Esophagus muscularis mucosa (tissue), 4 donors: ENCODE data around the gene METTL26. TPM values are rescaled to one million over a fixed set of nuclear protein-coding genes. Genes with fewer than 3 reads are reported as not detected.

Experiments
- DNase-seq: peaks from one replicate; pipeline ENCODE4 v3.0.0-alpha.2; 2017; ENCODE audit errors: extremely low spot score
- H3K27ac ChIP-seq, 4 donors: fragments of 200-600 bp; sonication (generic); replicated peaks in 1 of 4; 1 replicate in 3 of 4; 2 replicates in 1 of 4; pipeline ENCODE4 v1.5.1; 2016 to 2019; ENCODE audit warnings: mild to moderate bottlenecking in 1 of 4
- H3K27me3 ChIP-seq, 4 donors: fragments of 200-600 bp; sonication (generic); one replicate each; pipeline versions ENCODE4 v1.5.1 to v1.6.0; 2016 to 2019
- H3K36me3 ChIP-seq, 4 donors: fragments of 200-600 bp; sonication (generic); one replicate each; pipeline ENCODE4 v1.5.1; 2016 to 2019
- H3K4me1 ChIP-seq, 4 donors: fragments of 200-600 bp; sonication (generic); one replicate each; pipeline ENCODE4 v1.5.1; 2016 to 2019
- H3K4me3 ChIP-seq, 4 donors: fragments of 200-600 bp; sonication (generic); 1 replicate in 2 of 4; 2 replicates in 2 of 4; pipeline ENCODE4 v1.5.1; 2016 to 2019; ENCODE audit warnings: mild to moderate bottlenecking in 4 of 4, moderate library complexity in 1 of 4
- H3K9me3 ChIP-seq, 4 donors: fragments of 200-600 bp; sonication (generic); 1 replicate in 3 of 4; 2 replicates in 1 of 4; pipeline ENCODE4 v1.5.1; 2016 to 2019
- EP300 ChIP-seq: sonication (generic); formaldehyde crosslinking; IDR thresholded peaks from one replicate; pipeline ENCODE4 v1.6.1; 2017; ENCODE audit warnings: antibody characterized with exemption
- POLR2A ChIP-seq: fragments of 450-650 bp; IDR thresholded peaks from one replicate; pipeline ENCODE4 v1.6.1; 2017; ENCODE audit warnings: antibody characterized with exemption, moderate library complexity, mild to moderate bottlenecking, low read depth
- POLR2AphosphoS5 ChIP-seq, 2 donors: sonication (generic); formaldehyde crosslinking; IDR thresholded peaks; one replicate each; pipeline ENCODE4 v1.6.1; 2017; ENCODE audit warnings: antibody characterized with exemption in 2 of 2
- WGBS: methylation state at CpG from one replicate; pipeline ENCODE4 v1.1.5; 2018; 5-methylcytosine and 5-hydroxymethylcytosine counted together
- intact Hi-C: fragments of 100-400 bp; cut with DNase I; formaldehyde crosslinking; loops from one replicate; pipeline ENCODE4 v1.15.1; 2023
- total RNA-seq, 4 donors: library from RNA; depleted of rRNA; stranded (reverse); fragments of >200 nt; gene quantifications; one replicate each; pipeline versions ENCODE4 v1.1.0 to v1.2.1, GENCODE V29; 2016
- TF ChIP-seq, protein P1 (sequence below), 3 experiments: fragments of 200-600 bp in 2 of 3; fragments of 450-650 bp in 1 of 3; sonication (generic) in 2 of 3; IDR thresholded peaks; one replicate each; pipeline ENCODE4 v1.5.1; 2017 to 2019; ENCODE audit warnings: antibody characterized with exemption in 3 of 3, mild to moderate bottlenecking in 2 of 3, moderate library complexity in 1 of 3

METTL26 gene
- total RNA-seq, 4 donors from 2014 or later, result 129 to 166 (median 142) TPM

DNA sequence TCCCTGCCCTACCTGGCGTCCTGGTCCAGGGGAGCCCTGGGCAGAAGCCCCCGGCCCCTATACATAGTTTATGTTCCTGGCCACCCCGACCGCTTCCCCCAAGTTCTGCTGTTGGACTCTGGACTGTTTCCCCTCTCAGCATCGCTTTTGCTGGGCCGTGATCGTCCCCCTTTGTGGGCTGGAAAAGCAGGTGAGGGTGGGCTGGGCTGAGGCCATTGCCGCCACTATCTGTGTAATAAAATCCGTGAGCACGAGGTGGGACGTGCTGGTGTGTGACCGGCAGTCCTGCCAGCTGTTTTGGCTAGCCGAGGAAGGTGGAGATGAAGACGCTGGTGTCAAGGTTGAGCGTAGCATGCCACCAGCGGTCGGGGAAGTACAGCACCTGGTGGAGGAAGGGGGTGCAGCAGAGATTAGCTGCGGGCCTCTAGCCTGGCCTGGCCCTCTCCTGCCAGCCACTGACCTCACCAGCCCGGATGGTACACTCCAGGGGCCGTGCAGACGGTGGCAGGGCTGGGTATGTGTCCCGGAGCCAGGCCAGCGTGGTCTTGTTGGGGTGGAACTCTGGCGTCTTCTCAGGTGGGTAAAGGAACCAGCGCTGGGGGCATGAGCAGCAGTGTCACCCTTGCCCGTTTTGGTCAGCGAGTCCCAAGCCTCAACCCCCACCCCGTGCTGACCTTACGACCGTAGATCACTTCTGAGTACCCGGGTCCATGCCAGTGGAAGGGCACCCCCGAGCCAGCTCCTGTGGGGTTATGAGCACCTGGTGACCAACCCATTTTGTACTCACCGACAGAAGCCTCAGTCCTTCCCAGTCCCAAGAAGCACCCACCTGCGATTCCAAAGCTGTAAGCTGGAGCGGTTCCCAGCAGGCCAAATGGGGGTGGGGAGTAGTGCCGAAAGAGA is 46.6 kb upstream of the METTL26 start:
- peaks cover 55 to 78% (median 64%) of the 10 kb centered on the region in 4 donors for H3K4me1 ChIP-seq
- 82% methylated on average over 21 of the region's 36 CpGs for WGBS
- H3K27me3 ChIP-seq, result no peaks in the 10 kb centered on the region
- intact Hi-C loops, result no loop called here
- peak overlapping the region in 3 of 4 donors; percentile 72 to 80 (median 80) for H3K4me3 ChIP-seq
- no peaks in the 10 kb centered on the region for H3K9me3 ChIP-seq
- TF ChIP-seq, protein P1, sequence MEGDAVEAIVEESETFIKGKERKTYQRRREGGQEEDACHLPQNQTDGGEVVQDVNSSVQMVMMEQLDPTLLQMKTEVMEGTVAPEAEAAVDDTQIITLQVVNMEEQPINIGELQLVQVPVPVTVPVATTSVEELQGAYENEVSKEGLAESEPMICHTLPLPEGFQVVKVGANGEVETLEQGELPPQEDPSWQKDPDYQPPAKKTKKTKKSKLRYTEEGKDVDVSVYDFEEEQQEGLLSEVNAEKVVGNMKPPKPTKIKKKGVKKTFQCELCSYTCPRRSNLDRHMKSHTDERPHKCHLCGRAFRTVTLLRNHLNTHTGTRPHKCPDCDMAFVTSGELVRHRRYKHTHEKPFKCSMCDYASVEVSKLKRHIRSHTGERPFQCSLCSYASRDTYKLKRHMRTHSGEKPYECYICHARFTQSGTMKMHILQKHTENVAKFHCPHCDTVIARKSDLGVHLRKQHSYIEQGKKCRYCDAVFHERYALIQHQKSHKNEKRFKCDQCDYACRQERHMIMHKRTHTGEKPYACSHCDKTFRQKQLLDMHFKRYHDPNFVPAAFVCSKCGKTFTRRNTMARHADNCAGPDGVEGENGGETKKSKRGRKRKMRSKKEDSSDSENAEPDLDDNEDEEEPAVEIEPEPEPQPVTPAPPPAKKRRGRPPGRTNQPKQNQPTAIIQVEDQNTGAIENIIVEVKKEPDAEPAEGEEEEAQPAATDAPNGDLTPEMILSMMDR (IDR thresholded peaks at IDR 0.05), result no peak
- TF ChIP-seq POLR2A (no peak), POLR2AphosphoS5 (IDR thresholded peaks at IDR 0.05) (no peak), EP300 (no peak)
- H3K27ac ChIP-seq, result peak overlapping the region in 1 of 4 donors; percentile 87
- peaks cover 21 to 49% (median 39%) of the 10 kb centered on the region in 4 donors for H3K36me3 ChIP-seq
- no peak for DNase-seq

DNA sequence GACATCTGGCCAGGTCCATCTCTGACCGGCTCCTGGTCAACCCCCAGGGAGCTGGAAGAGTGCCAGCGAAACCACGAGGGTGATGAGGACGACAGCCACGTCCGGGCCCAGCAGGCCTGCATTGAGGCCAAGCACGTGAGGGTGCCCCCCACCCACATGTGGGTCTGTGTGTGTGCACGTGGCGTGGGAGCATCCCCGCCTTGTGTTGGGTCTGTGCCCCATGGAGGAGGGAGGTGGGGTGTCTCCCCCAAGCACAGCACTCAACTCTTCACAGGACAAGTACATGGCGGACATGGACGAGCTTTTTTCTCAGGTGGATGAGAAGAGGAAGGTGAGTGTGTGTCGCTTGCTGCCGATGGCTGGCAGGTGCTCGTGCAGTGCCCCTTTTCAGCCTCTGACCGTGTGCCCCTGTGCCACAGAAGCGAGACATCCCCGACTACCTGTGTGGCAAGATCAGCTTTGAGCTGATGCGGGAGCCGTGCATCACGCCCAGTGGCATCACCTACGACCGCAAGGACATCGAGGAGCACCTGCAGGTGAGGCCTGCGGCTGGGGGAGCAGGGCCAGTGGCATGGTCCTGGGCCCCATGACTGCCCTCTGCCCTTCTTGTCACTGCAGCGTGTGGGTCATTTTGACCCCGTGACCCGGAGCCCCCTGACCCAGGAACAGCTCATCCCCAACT is 45.8 kb upstream of the METTL26 start:
- no peak for TF ChIP-seq EP300
- TF ChIP-seq, protein P1 (IDR thresholded peaks at IDR 0.05), result no peak
- no peak for TF ChIP-seq POLR2A
- no peak for TF ChIP-seq POLR2AphosphoS5 (IDR thresholded peaks at IDR 0.05)
- 71% methylated on average over 11 of the region's 28 CpGs for WGBS
- DNase-seq, result no peak
- Histone ChIP-seq H3K27ac (peak overlapping the region in 1 of 4 donors; percentile 93), H3K4me1 (peaks cover 55 to 71% (median 64%) of the 10 kb centered on the region in 4 donors), H3K4me3 (peak overlapping the region; percentile 4 to 98 (median 96)), H3K9me3 (no peaks in the 10 kb centered on the region), H3K27me3 (no peaks in the 10 kb centered on the region), H3K36me3 (peaks cover 21 to 40% (median 30%) of the 10 kb centered on the region in 4 donors)
- intact Hi-C loops, result no loop called here

DNA sequence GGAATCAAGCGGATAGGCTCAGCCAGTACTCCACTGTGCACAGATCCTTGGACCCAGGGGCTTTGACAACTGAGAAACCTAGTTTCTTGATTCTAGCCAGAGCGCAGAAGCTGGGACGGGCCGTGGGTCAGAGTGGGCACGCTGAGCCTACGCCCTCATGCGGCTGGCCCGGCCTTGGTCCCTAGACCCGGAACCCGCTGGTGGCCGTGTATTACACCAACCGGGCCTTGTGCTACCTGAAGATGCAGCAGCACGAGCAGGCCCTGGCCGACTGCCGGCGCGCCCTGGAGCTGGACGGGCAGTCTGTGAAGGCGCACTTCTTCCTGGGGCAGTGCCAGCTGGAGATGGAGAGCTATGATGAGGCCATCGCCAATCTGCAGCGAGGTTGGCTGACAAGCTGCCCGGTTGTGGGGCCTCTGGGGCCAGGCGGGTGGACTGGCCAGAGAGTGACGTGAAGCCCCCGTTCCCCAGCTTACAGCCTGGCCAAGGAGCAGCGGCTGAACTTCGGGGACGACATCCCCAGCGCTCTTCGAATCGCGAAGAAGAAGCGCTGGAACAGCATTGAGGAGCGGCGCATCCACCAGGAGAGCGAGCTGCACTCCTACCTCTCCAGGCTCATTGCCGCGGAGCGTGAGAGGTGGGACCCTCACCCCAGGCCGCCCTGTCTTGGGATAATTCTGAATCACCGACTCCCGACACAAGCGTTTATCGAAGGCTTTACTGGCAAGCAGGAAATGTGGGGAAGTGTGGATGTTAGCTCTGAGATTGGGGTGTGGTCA is 45.1 kb upstream of the METTL26 start:
- intact Hi-C loops, result no loop called here
- H3K36me3 ChIP-seq, result peaks cover 16 to 33% (median 24%) of the 10 kb centered on the region in 4 donors
- WGBS, result 64% methylated on average over 16 of the region's 44 CpGs

DNA sequence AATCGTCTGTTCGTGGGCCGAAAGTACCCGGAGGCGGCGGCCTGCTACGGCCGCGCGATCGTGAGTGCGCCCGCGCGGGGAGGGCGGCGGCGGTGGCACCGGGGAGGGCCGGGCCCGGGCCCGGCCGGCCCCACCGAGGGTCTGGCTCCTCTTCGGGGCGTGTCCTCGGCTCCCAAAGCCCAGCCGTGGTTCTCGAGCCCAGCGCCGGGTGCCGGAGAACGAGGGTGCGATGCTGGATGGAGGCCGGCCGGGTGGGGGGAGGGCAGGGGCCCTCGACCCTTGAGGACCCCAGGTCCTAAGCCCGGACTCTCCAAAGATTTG is 44.5 kb upstream of the METTL26 start:
- intact Hi-C loops, result no loop called here
- Histone ChIP-seq H3K36me3 (peaks cover 16 to 27% (median 24%) of the 10 kb centered on the region in 4 donors), H3K27ac (peak overlapping the region; percentile 93 to 98 (median 96)), H3K4me3 (peak overlapping the region; percentile 81 to 98 (median 96)), H3K9me3 (no peaks in the 10 kb centered on the region), H3K27me3 (peaks cover 0 to 5% (median 0%) of the 10 kb centered on the region in 4 donors), H3K4me1 (peaks cover 55 to 68% (median 66%) of the 10 kb centered on the region in 4 donors)
- no CpG with 5 or more reads among the region's 38 CpGs for WGBS
- DNase-seq, result no peak
- TF ChIP-seq, protein P1 (IDR thresholded peaks at IDR 0.05), result no peak
- no peak for TF ChIP-seq EP300
- TF ChIP-seq POLR2AphosphoS5 (IDR thresholded peaks at IDR 0.05), result no peak
- TF ChIP-seq POLR2A, result no peak

More for the DNA sequence above, 45.1 kb upstream of the METTL26 start:
- Histone ChIP-seq H3K27ac (peak overlapping the region; percentile 93 to 98 (median 96)), H3K4me3 (peak overlapping the region; percentile 81 to 98 (median 96)), H3K4me1 (peaks cover 55 to 68% (median 66%) of the 10 kb centered on the region in 4 donors), H3K27me3 (peaks cover 0 to 1% (median 0%) of the 10 kb centered on the region in 4 donors), H3K9me3 (no peaks in the 10 kb centered on the region)
- TF ChIP-seq, protein P1 (IDR thresholded peaks at IDR 0.05), result no peak
- no peak for TF ChIP-seq POLR2AphosphoS5 (IDR thresholded peaks at IDR 0.05)
- no peak for TF ChIP-seq POLR2A
- no peak for TF ChIP-seq EP300
- no peak for DNase-seq
